ENCODE results near the gene ZNF444.

DNA sequence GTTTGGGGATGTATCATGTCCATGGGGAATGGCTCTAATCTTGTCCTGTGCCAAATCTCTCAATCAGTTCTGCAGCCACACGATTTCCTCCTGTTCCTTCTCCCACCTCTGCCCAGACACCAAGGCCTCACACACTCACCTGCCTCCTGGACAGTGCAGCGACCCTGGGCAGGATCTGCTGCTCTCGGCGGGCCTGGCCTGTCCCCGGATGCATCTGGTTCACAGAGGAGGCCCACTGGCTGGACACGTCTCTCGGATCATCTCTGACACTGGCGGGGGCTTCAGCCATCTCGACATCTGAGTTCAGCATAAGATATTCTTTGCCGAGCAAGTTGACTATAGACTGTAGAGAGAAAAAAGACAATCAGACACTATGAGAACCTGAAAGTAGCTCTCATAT lies 50.6 kb downstream of the ZNF444 start:
- TF ChIP-seq, protein P1, sequence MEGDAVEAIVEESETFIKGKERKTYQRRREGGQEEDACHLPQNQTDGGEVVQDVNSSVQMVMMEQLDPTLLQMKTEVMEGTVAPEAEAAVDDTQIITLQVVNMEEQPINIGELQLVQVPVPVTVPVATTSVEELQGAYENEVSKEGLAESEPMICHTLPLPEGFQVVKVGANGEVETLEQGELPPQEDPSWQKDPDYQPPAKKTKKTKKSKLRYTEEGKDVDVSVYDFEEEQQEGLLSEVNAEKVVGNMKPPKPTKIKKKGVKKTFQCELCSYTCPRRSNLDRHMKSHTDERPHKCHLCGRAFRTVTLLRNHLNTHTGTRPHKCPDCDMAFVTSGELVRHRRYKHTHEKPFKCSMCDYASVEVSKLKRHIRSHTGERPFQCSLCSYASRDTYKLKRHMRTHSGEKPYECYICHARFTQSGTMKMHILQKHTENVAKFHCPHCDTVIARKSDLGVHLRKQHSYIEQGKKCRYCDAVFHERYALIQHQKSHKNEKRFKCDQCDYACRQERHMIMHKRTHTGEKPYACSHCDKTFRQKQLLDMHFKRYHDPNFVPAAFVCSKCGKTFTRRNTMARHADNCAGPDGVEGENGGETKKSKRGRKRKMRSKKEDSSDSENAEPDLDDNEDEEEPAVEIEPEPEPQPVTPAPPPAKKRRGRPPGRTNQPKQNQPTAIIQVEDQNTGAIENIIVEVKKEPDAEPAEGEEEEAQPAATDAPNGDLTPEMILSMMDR (IDR thresholded peaks at IDR 0.05 in 4 of 5, conservative IDR thresholded peaks at IDR 0.05 in 1 of 5), result no peak
- TF ChIP-seq POLR2A (IDR thresholded peaks at IDR 0.05), result no peak

Data from gastrocnemius medialis (tissue), 4 donors.